K562 (cell line): ENCODE measurements around the gene BCL2L1. TPM values are rescaled to one million over a fixed set of nuclear protein-coding genes. Genes with fewer than 3 reads are reported as not detected.

ENCODE experiments used
- BCL6 ChIP-seq: fragments of 250-450 bp; sonication (Bioruptor Pico); IDR thresholded peaks from 2 replicates; pipeline ENCODE4 v1.4.0; 2020
- CBX1 ChIP-seq: sonication (generic); IDR thresholded peaks from 2 replicates; pipeline ENCODE4 v1.6.1; 2016; ENCODE audit warnings: antibody characterized with exemption, low read depth, mild to moderate bottlenecking
- KDM2B ChIP-seq: fragments of 250-450 bp; sonication (Bioruptor Pico); IDR thresholded peaks from 2 replicates; pipeline ENCODE4 v1.8.0; 2021; ENCODE audit warnings: mild to moderate bottlenecking, moderate library complexity
- NUFIP1 ChIP-seq: fragments of 450-650 bp; IDR thresholded peaks from 2 replicates; pipeline ENCODE4 v1.6.1; 2018; ENCODE audit not compliant: partially characterized antibody
- PHB ChIP-seq: fragments of 250-450 bp; sonication (Bioruptor Pico); IDR thresholded peaks from 2 replicates; pipeline ENCODE4 v1.5.0; 2021
- POLR2B ChIP-seq: fragments of 450-650 bp; IDR thresholded peaks from 2 replicates; pipeline ENCODE4 v1.6.1; 2018; ENCODE audit warnings: low read depth; ENCODE audit not compliant: partially characterized antibody
- TAF9B ChIP-seq: fragments of 450-650 bp; IDR thresholded peaks from 2 replicates; pipeline ENCODE4 v1.6.1; 2018; ENCODE audit warnings: mild to moderate bottlenecking; ENCODE audit not compliant: partially characterized antibody
- TBL1XR1 ChIP-seq, 2 experiments: IDR thresholded peaks; 2 replicates each; pipeline ENCODE4 v1.6.1; 2012; ENCODE audit warnings: improper control_type of control experiment in 2 of 2, low read length in 2 of 2, mild to moderate bottlenecking in 1 of 2
- TOE1 ChIP-seq, 2 experiments: fragments of 450-650 bp in 1 of 2; sonication (generic) in 1 of 2; formaldehyde crosslinking in 1 of 2; IDR thresholded peaks; 2 replicates each; pipeline versions ENCODE4 v1.7.1 to v1.8.0; 2016 to 2022; ENCODE audit warnings: borderline replicate concordance in 2 of 2, mild to moderate bottlenecking in 2 of 2, antibody characterized with exemption in 1 of 2, inconsistent platforms in 1 of 2, low read depth in 1 of 2, missing genetic modification reagents in 1 of 2, moderate library complexity in 1 of 2
- ZC3H4 ChIP-seq: sonication (generic); formaldehyde crosslinking; IDR thresholded peaks from 2 replicates; pipeline ENCODE4 v1.9.0; 2021; ENCODE audit warnings: missing genetic modification reagents, borderline replicate concordance
- ZNF146 ChIP-seq: IDR thresholded peaks from one replicate; pipeline ENCODE4 v1.6.1; 2018; ENCODE audit warnings: missing compliant biosample characterization; ENCODE audit not compliant: unreplicated experiment
- ZNF212 ChIP-seq: fragments of 450-650 bp; formaldehyde crosslinking; IDR thresholded peaks from 2 replicates; pipeline ENCODE4 v1.4.0; 2020; ENCODE audit warnings: mild to moderate bottlenecking
- ZNF311 ChIP-seq: fragments of 250-450 bp; sonication (Bioruptor Pico); IDR thresholded peaks from 2 replicates; pipeline ENCODE4 v1.4.0; 2020; ENCODE audit warnings: mild to moderate bottlenecking, moderate library complexity
- ZNF695 ChIP-seq: fragments of 450-650 bp; formaldehyde crosslinking; IDR thresholded peaks from 2 replicates; pipeline ENCODE4 v1.4.0; 2020; ENCODE audit warnings: mild to moderate bottlenecking, moderate library complexity
- polyA plus RNA-seq, 8 experiments: library from polyadenylated mRNA; depleted of rRNA in 4 of 8; stranded (reverse) in 5 of 8; unstranded in 3 of 8; fragments of >200 nt; fragmentation: Nextera tagmentation in 2 of 8; fragmentation: Illumina TruSeq in 1 of 8; extraction: Ambion mirVana in 2 of 8; extraction: Trizol in 1 of 8; gene quantifications; 2 replicates each; pipeline versions ENCODE4 v1.2.1 to v1.2.3, GENCODE V29; 2011 to 2014; ENCODE audit warnings: inconsistent platforms in 1 of 8, missing spikeins in 1 of 8
- total RNA-seq, 7 experiments: library from RNA; depleted of rRNA in 6 of 7; stranded (reverse); fragments of >200 nt in 6 of 7; fragmentation: Illumina TruSeq in 2 of 7; extraction: Trizol in 2 of 7; gene quantifications; 2 replicates each; pipeline versions ENCODE4 v1.2.1 to v1.2.3, GENCODE V29; 2011 to 2021; ENCODE audit warnings: low replicate concordance in 1 of 7
- TF ChIP-seq, protein P1 (sequence below): sonication (generic); formaldehyde crosslinking; IDR thresholded peaks from 2 replicates; pipeline ENCODE4 v1.8.0; 2022; ENCODE audit warnings: mild to moderate bottlenecking, missing genetic modification reagents
- TF ChIP-seq, protein P2 (sequence below), 2 experiments: fragments of 250-450 bp in 1 of 2; fragments of 450-650 bp in 1 of 2; sonication (Bioruptor Pico) in 1 of 2; IDR thresholded peaks; 2 replicates each; pipeline versions ENCODE4 v1.6.1 to v1.8.0; 2016 to 2021; ENCODE audit warnings: mild to moderate bottlenecking in 2 of 2, moderate library complexity in 2 of 2, missing compliant biosample characterization in 1 of 2, missing genetic modification characterization in 1 of 2
- TF ChIP-seq, protein P3 (sequence below), 2 experiments: IDR thresholded peaks; 2 replicates each; pipeline ENCODE4 v1.6.1; 2012; ENCODE audit warnings: improper control_type of control experiment in 2 of 2, low read depth in 2 of 2, low read length in 2 of 2, borderline replicate concordance in 1 of 2
- TF ChIP-seq, protein P4 (sequence below): fragments of 450-650 bp; IDR thresholded peaks from 2 replicates; pipeline ENCODE4 v1.6.1; 2017; ENCODE audit warnings: antibody characterized with exemption, mild to moderate bottlenecking

The BCL2L1 gene
- total and polyA plus RNA-seq, 9 of the 15 experiments (the other 6 are each of a cell fraction or from before 2014, with no cell fraction given): 3.3 to 182 (median 120) TPM

DNA sequence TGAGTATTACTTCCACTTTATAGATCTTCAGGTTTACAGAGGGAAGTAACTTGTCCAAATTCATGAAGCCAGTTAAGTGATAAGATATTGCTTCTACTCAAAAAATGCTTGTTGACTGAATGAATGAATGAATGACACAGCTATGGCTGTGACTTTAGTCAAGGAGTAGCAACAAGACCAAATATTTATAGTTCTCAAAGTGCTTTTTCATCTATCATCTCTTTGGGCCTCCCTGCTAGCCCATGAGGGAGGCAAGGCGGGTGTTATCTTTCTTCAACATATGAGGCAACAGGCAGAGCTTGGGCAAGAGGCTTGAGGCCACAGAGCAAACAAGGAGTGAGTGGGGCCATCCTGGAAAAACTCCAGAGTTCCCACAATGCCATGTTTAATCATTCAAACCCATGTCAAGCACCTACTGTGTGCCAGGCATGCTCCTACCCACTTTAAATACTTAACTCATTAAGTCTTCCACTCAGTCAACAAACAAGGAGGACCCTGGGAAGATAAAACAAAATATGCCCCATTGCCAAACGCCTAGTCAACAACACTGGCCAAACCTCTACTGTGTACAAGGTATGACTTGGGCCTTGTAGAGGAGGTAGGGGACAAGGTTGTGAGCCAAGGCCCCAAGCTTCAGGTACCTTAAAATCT, 15.9 kb downstream of the BCL2L1 start (continued):
- TF ChIP-seq PHB (CRISPR knock-in tag): 0 out of 2 replicates have a peak, but pooled peaks have one; percentile 14
- peak; percentile 65 for TF ChIP-seq TAF9B
- no peak for TF ChIP-seq ZNF695 (CRISPR knock-in tag)
- TF ChIP-seq CBX1: no peak
- no peak for TF ChIP-seq KDM2B (CRISPR knock-in tag)
- TF ChIP-seq, protein P1, sequence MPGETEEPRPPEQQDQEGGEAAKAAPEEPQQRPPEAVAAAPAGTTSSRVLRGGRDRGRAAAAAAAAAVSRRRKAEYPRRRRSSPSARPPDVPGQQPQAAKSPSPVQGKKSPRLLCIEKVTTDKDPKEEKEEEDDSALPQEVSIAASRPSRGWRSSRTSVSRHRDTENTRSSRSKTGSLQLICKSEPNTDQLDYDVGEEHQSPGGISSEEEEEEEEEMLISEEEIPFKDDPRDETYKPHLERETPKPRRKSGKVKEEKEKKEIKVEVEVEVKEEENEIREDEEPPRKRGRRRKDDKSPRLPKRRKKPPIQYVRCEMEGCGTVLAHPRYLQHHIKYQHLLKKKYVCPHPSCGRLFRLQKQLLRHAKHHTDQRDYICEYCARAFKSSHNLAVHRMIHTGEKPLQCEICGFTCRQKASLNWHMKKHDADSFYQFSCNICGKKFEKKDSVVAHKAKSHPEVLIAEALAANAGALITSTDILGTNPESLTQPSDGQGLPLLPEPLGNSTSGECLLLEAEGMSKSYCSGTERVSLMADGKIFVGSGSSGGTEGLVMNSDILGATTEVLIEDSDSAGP (CRISPR knock-in tag): no peak
- TF ChIP-seq ZNF311 (CRISPR knock-in tag): peak; percentile 91; the same call in 1 of the 2 replicates
- no peak for TF ChIP-seq POLR2B
- TF ChIP-seq ZC3H4 (CRISPR knock-in tag): no peak
- no peak for TF ChIP-seq TOE1 (IDR thresholded peaks at IDR 0.05; ENCODE audit: borderline replicate concordance)
- no peak for TF ChIP-seq TOE1 (CRISPR knock-in tag; IDR thresholded peaks at IDR 0.05; ENCODE audit: borderline replicate concordance, low read depth)
- TF ChIP-seq BCL6: 0 out of 2 replicates have a peak, but pooled peaks have one; percentile 36
- TF ChIP-seq, protein P2, sequence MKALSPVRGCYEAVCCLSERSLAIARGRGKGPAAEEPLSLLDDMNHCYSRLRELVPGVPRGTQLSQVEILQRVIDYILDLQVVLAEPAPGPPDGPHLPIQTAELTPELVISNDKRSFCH (CRISPR knock-in tag; IDR thresholded peaks at IDR 0.05): no peak
- TF ChIP-seq, protein P2 (tag; IDR thresholded peaks at IDR 0.05): peak; percentile 89
- TF ChIP-seq, protein P3, sequence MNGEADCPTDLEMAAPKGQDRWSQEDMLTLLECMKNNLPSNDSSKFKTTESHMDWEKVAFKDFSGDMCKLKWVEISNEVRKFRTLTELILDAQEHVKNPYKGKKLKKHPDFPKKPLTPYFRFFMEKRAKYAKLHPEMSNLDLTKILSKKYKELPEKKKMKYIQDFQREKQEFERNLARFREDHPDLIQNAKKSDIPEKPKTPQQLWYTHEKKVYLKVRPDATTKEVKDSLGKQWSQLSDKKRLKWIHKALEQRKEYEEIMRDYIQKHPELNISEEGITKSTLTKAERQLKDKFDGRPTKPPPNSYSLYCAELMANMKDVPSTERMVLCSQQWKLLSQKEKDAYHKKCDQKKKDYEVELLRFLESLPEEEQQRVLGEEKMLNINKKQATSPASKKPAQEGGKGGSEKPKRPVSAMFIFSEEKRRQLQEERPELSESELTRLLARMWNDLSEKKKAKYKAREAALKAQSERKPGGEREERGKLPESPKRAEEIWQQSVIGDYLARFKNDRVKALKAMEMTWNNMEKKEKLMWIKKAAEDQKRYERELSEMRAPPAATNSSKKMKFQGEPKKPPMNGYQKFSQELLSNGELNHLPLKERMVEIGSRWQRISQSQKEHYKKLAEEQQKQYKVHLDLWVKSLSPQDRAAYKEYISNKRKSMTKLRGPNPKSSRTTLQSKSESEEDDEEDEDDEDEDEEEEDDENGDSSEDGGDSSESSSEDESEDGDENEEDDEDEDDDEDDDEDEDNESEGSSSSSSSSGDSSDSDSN (IDR thresholded peaks at IDR 0.05; ENCODE audit: borderline replicate concordance in 1 of 2, low read depth in 2 of 2, low read length in 2 of 2): peak; percentile 53 to 60; a peak in 1 of 4 replicates
- TF ChIP-seq TBL1XR1 (IDR thresholded peaks at IDR 0.05; ENCODE audit: low read length in 2 of 2): peak in 1 of 2 experiments; percentile 92; a peak in 2 of 4 replicates
- TF ChIP-seq NUFIP1: peak; percentile 30
- no peak for TF ChIP-seq ZNF146 (CRISPR knock-in tag)
- TF ChIP-seq, protein P4, sequence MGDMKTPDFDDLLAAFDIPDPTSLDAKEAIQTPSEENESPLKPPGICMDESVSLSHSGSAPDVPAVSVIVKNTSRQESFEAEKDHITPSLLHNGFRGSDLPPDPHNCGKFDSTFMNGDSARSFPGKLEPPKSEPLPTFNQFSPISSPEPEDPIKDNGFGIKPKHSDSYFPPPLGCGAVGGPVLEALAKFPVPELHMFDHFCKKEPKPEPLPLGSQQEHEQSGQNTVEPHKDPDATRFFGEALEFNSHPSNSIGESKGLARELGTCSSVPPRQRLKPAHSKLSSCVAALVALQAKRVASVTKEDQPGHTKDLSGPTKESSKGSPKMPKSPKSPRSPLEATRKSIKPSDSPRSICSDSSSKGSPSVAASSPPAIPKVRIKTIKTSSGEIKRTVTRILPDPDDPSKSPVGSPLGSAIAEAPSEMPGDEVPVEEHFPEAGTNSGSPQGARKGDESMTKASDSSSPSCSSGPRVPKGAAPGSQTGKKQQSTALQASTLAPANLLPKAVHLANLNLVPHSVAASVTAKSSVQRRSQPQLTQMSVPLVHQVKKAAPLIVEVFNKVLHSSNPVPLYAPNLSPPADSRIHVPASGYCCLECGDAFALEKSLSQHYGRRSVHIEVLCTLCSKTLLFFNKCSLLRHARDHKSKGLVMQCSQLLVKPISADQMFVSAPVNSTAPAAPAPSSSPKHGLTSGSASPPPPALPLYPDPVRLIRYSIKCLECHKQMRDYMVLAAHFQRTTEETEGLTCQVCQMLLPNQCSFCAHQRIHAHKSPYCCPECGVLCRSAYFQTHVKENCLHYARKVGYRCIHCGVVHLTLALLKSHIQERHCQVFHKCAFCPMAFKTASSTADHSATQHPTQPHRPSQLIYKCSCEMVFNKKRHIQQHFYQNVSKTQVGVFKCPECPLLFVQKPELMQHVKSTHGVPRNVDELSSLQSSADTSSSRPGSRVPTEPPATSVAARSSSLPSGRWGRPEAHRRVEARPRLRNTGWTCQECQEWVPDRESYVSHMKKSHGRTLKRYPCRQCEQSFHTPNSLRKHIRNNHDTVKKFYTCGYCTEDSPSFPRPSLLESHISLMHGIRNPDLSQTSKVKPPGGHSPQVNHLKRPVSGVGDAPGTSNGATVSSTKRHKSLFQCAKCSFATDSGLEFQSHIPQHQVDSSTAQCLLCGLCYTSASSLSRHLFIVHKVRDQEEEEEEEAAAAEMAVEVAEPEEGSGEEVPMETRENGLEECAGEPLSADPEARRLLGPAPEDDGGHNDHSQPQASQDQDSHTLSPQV: peak; percentile 99
- TF ChIP-seq ZNF212 (CRISPR knock-in tag): 0 out of 2 replicates have a peak, but pooled peaks have one; percentile 51
